ENCODE measurements around the gene APC2. TPM values are rescaled to one million over a fixed set of nuclear protein-coding genes. Genes with fewer than 3 reads are reported as not detected.

APC2 gene
- total RNA-seq, 1 experiment from 2014 or later, result 0.68 TPM

- Histone ChIP-seq H3T11ph (ENCODE audit: low read length) (no peak overlapping the region), H2BK5ac (ENCODE audit: insufficient read length, low read length) (no peak overlapping the region), H3K14ac (ENCODE audit: insufficient read depth, low read length) (no peak overlapping the region), H4K5ac (ENCODE audit: insufficient read length, low read depth, low read length) (no peak overlapping the region), H3K79me2 (ENCODE audit: insufficient read depth, low read length) (no peaks in the 10 kb centered on the region), H2BK20ac (ENCODE audit: low read depth, low read length, poor library complexity, severe bottlenecking) (no peak overlapping the region), H4K20me1 (ENCODE audit: control insufficient read depth, insufficient read depth, insufficient read length) (no peaks in the 10 kb centered on the region), H3K23ac (ENCODE audit: insufficient read length, low read depth, low read length) (no peak overlapping the region), H3K4me1 (ENCODE audit: insufficient read depth, low read length) (no peaks in the 10 kb centered on the region), H2BK15ac (ENCODE audit: low read depth, low read length) (no peak overlapping the region), H3K27ac (ENCODE audit: insufficient read length, low read depth, low read length) (no peak overlapping the region), H4K8ac (replicated peaks; ENCODE audit: insufficient read length, low read depth, low read length) (no peak overlapping the region), H2AFZ (ENCODE audit: low read length) (no peak overlapping the region), H3K4ac (ENCODE audit: low read depth, low read length) (no peak overlapping the region), H3K4me2 (ENCODE audit: insufficient read depth, insufficient read length, low read length) (peak overlapping the region; percentile 3), H3K27me3 (ENCODE audit: insufficient read depth, low read length) (no peaks in the 10 kb centered on the region; the same call in 1 of the 2 replicates), H2BK120ac (ENCODE audit: low read depth, low read length, poor library complexity, severe bottlenecking) (no peak overlapping the region), H3K56ac (ENCODE audit: insufficient read length, low read depth, low read length) (no peak overlapping the region), H3K9me3 (ENCODE audit: control insufficient read depth, low read depth, low read length) (no peaks in the 10 kb centered on the region), H2AK5ac (ENCODE audit: insufficient read length, low read length) (no peak overlapping the region), H3K79me1 (ENCODE audit: insufficient read depth, low read depth, low read length, poor library complexity, severe bottlenecking) (no peaks in the 10 kb centered on the region), H2BK12ac (ENCODE audit: insufficient read length, low read depth, low read length) (no peak overlapping the region), H3K23me2 (ENCODE audit: insufficient read length, low read depth, low read length, poor library complexity, severe bottlenecking) (peaks cover 11% of the 10 kb centered on the region), H4K91ac (ENCODE audit: insufficient read length, low read depth, low read length) (no peak overlapping the region), H3K9ac (ENCODE audit: extremely low read depth, insufficient read length, low read length) (no peak overlapping the region), H3K18ac (ENCODE audit: insufficient read length, low read depth, low read length) (no peak overlapping the region)
- H3K27me3 Mint-ChIP-seq (ENCODE audit: low read depth), result peaks cover 62% of the 10 kb centered on the region
- WGBS (ENCODE audit: extremely low coverage, insufficient read length, low lambda C conversion rate), result no CpG with 5 or more reads among the region's 14 CpGs
- no peaks in the 10 kb centered on the region for H3K36me3 Mint-ChIP-seq (ENCODE audit: insufficient read depth in 1 of 3, low read depth in 3 of 3)
- no peak for DNase-seq
- H3K27ac Mint-ChIP-seq, result no peak overlapping the region
- peak overlapping the region in 1 of 2 experiments; percentile 42; a peak in 1 of 5 replicates for H3K4me3 Mint-ChIP-seq
- no peak for TF ChIP-seq CTCF (conservative IDR thresholded peaks at IDR 0.05)
- peaks cover 7 to 16% of the 10 kb centered on the region in 2 experiments for H3K9me3 Mint-ChIP-seq
- peaks cover 0 to 12% of the 10 kb centered on the region in 2 experiments; a peak in 3 of 4 replicates for H3K4me1 Mint-ChIP-seq
Observed at GRCh38 chr19:1502433-1503088, 52.6 kb downstream of the APC2 start.
